ENCODE measurements around the gene CHRNA4.

The CHRNA4 gene

GRCh38 chr20:63356511-63356910, 4.6 kb downstream of the CHRNA4 start:
- Histone ChIP-seq H3K4me3 (replicated peaks; ENCODE audit: low read depth, low read length) (no peak overlapping the region), H3K36me3 (ENCODE audit: control insufficient read depth, insufficient read depth, low read length) (no peaks in the 10 kb centered on the region), H3K27me3 (replicated peaks; ENCODE audit: control insufficient read depth, insufficient read depth, low read length) (no peaks in the 10 kb centered on the region)
- DNase-seq (ENCODE audit: extremely low read depth, insufficient read length), result no peak
- no peak for TF ChIP-seq CTCF (IDR thresholded peaks at IDR 0.05; ENCODE audit: insufficient read depth, low read length, poor library complexity, severe bottlenecking)

- TF ChIP-seq CTCF (IDR thresholded peaks at IDR 0.05; ENCODE audit: insufficient read depth, low read length, poor library complexity, severe bottlenecking), result no peak
- Histone ChIP-seq H3K36me3 (ENCODE audit: control insufficient read depth, insufficient read depth, low read length) (no peaks in the 10 kb centered on the region), H3K27me3 (replicated peaks; ENCODE audit: control insufficient read depth, insufficient read depth, low read length) (no peaks in the 10 kb centered on the region), H3K4me3 (replicated peaks; ENCODE audit: low read depth, low read length) (no peak overlapping the region)
- DNase-seq (ENCODE audit: extremely low read depth, insufficient read length), result no peak
Measured at GRCh38 chr20:63355781-63356295, 5.3 kb downstream of the CHRNA4 start.

GRCh38 chr20:63354636-63355350, 6.4 kb downstream of the CHRNA4 start:
- no peak for TF ChIP-seq CTCF (IDR thresholded peaks at IDR 0.05; ENCODE audit: insufficient read depth, low read length, poor library complexity, severe bottlenecking)
- H3K4me3 ChIP-seq (replicated peaks; ENCODE audit: low read depth, low read length), result no peak overlapping the region
- no peak for DNase-seq (ENCODE audit: extremely low read depth, insufficient read length)
- no peaks in the 10 kb centered on the region for H3K27me3 ChIP-seq (replicated peaks; ENCODE audit: control insufficient read depth, insufficient read depth, low read length)
- no peaks in the 10 kb centered on the region for H3K36me3 ChIP-seq (ENCODE audit: control insufficient read depth, insufficient read depth, low read length)

GRCh38 chr20:63352811-63353221, 8.3 kb downstream of the CHRNA4 start:
- no peak overlapping the region for H3K4me3 ChIP-seq (replicated peaks; ENCODE audit: low read depth, low read length)
- no peaks in the 10 kb centered on the region for H3K27me3 ChIP-seq (replicated peaks; ENCODE audit: control insufficient read depth, insufficient read depth, low read length)
- no peak for TF ChIP-seq CTCF (IDR thresholded peaks at IDR 0.05; ENCODE audit: insufficient read depth, low read length, poor library complexity, severe bottlenecking)
- no peak for DNase-seq (ENCODE audit: extremely low read depth, insufficient read length)
- no peaks in the 10 kb centered on the region for H3K36me3 ChIP-seq (ENCODE audit: control insufficient read depth, insufficient read depth, low read length)

GRCh38 chr20:63351811-63352591, 9.1 kb downstream of the CHRNA4 start:
- Histone ChIP-seq H3K27me3 (replicated peaks; ENCODE audit: control insufficient read depth, insufficient read depth, low read length) (no peaks in the 10 kb centered on the region), H3K4me3 (replicated peaks; ENCODE audit: low read depth, low read length) (no peak overlapping the region), H3K36me3 (ENCODE audit: control insufficient read depth, insufficient read depth, low read length) (no peaks in the 10 kb centered on the region)
- no peak for TF ChIP-seq CTCF (IDR thresholded peaks at IDR 0.05; ENCODE audit: insufficient read depth, low read length, poor library complexity, severe bottlenecking)
- DNase-seq (ENCODE audit: extremely low read depth, insufficient read length), result no peak
